Measurements from ENCODE around the gene RNF19B.
A peak's percentile ranks its signal among the peaks of the same experiment; 100 is the strongest.

RNF19B gene

GRCh38 chr1:32960342-32960741 lies 4.3 kb downstream of the RNF19B start:
- DNase-seq (ENCODE audit: low read depth) = no peak
- no peak for TF ChIP-seq CTCF (IDR thresholded peaks at IDR 0.05; ENCODE audit: control insufficient read depth, extremely low read depth, insufficient read depth)
- no peak overlapping the region for H3K4me3 ChIP-seq (ENCODE audit: low read depth, low read length)

DNA sequence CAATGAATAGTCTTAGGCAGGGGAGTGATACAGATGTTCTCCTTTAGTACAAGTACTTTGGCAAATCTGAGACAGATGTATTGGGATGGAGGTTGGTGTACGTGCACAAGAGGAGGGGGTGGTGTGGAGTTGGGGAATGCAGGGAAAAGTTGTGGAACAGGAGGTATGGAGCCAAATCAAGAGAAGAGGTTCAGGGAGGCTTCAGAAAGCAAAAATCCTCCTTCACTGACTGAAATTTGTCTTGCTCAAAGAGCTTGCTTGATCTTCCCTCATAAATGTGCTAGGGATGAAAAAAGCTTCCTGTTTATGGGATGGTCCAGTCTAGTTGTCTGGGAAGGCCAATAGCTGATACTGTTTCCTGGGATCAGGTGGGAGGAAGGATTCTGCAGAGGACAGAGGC lies 5.8 kb downstream of the RNF19B start:
- no peak overlapping the region for H3K4me3 ChIP-seq (ENCODE audit: low read depth, low read length)
- no peak for TF ChIP-seq CTCF (IDR thresholded peaks at IDR 0.05; ENCODE audit: control insufficient read depth, extremely low read depth, insufficient read depth)
- no peak for DNase-seq (ENCODE audit: low read depth)

DNA sequence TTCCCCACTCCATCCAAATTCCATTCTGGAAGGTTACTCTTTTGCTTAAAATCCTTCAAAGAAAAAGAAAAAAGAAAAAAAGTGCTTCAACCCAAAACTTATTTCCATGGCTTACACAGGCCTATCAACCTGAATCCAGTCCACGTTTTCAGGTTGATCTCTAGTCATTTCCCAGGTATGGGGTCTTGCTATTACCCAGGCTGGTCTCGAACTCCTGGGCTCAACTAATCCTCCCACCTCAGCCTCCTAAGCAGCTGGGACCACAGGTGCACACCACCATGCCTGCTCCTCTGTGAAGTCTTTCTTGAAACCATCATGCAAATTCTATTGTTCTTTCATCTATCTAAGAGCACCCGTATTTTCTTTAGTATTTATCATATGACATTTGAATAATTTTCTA lies 7.6 kb downstream of the RNF19B start:
- no peak for DNase-seq (ENCODE audit: low read depth)
- no peak overlapping the region for H3K4me3 ChIP-seq (ENCODE audit: low read depth, low read length)
- no peak for TF ChIP-seq CTCF (IDR thresholded peaks at IDR 0.05; ENCODE audit: control insufficient read depth, extremely low read depth, insufficient read depth)

- no peak for DNase-seq (ENCODE audit: low read depth)
These were observed 10.4 kb downstream of the RNF19B start for GRCh38 chr1:32954168-32954567.

GRCh38 chr1:32953495-32953894 lies 11.1 kb downstream of the RNF19B start:
- DNase-seq (ENCODE audit: low read depth) = no peak
- H3K4me3 ChIP-seq (ENCODE audit: low read depth, low read length) = no peak overlapping the region
- TF ChIP-seq CTCF (IDR thresholded peaks at IDR 0.05; ENCODE audit: control insufficient read depth, extremely low read depth, insufficient read depth) = no peak

More at GRCh38 chr1:32954168-32954567, 10.4 kb downstream of the RNF19B start:
- H3K4me3 ChIP-seq (ENCODE audit: low read depth, low read length) = no peak overlapping the region
- TF ChIP-seq CTCF (IDR thresholded peaks at IDR 0.05; ENCODE audit: control insufficient read depth, extremely low read depth, insufficient read depth) = no peak

- no peak for TF ChIP-seq CTCF (IDR thresholded peaks at IDR 0.05; ENCODE audit: control insufficient read depth, extremely low read depth, insufficient read depth)
- peak; percentile 70 for DNase-seq (ENCODE audit: low read depth)
- no peak overlapping the region for H3K4me3 ChIP-seq (ENCODE audit: low read depth, low read length)
These were observed 15.1 kb downstream of the RNF19B start for GRCh38 chr1:32949519-32949918.

- no peak for TF ChIP-seq CTCF (IDR thresholded peaks at IDR 0.05; ENCODE audit: control insufficient read depth, extremely low read depth, insufficient read depth)
- H3K4me3 ChIP-seq (ENCODE audit: low read depth, low read length) = no peak overlapping the region
- DNase-seq (ENCODE audit: low read depth) = no peak
These were observed 15.7 kb downstream of the RNF19B start for GRCh38 chr1:32948905-32949304.
